ENCODE data around the gene ZNF594.
"Not testable (repeated sequence)": the region's sequence is repeated elsewhere in the genome, so short reads cannot be mapped to it uniquely, and the experiment has no call there.

Gene ZNF594

DNA sequence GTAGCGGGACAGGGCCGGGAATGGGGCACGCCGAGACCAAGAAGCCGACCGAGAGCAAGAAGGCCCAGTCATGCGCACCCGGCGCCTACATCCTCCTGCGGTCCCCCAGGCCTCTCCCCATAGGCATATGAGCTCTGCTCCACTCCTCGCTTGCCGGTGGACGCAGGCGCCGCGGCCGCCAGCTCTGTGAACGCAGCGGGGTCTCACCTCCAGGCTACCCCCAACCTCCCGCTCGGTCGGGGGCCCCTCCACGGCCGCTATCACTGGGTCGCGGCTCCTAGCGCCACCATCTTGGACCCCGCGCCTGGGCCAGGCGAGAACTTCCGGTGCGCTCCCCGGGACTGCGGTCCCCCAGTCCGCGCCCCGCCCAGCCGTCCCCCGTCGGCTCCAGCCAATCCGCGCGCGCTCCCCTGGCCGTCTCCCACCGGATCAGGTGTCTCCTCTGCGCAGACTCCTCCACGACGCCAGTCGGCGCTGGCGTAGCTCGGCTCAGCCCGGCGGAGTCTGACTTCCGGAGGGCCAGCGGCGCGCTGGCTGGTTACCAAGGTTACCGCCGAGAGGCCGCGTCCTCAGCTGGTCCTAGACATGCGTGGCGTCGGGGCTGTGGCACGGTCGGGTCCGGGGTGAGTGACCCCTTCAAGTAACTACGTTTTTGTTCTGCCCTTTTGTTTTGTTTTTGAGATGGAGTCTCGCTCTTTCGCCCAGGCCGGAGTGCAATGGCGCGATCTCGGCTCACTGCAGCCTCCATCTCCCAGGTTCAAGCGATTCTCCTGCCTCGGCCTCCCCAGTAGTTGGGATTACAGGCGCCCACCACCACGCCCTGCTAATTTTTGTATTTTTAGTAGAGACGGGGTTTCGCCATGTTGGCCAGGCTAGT, at the start of gene ZNF594:
Gene ZNF594 (minus strand): TSS at position 328 of the 877 bp plus-strand sequence. CDS start 7,612 bp downstream, outside the sequence.
- H3K27ac ChIP-seq, result no peak within 1 kb of the TSS
- TF ChIP-seq, protein P1, sequence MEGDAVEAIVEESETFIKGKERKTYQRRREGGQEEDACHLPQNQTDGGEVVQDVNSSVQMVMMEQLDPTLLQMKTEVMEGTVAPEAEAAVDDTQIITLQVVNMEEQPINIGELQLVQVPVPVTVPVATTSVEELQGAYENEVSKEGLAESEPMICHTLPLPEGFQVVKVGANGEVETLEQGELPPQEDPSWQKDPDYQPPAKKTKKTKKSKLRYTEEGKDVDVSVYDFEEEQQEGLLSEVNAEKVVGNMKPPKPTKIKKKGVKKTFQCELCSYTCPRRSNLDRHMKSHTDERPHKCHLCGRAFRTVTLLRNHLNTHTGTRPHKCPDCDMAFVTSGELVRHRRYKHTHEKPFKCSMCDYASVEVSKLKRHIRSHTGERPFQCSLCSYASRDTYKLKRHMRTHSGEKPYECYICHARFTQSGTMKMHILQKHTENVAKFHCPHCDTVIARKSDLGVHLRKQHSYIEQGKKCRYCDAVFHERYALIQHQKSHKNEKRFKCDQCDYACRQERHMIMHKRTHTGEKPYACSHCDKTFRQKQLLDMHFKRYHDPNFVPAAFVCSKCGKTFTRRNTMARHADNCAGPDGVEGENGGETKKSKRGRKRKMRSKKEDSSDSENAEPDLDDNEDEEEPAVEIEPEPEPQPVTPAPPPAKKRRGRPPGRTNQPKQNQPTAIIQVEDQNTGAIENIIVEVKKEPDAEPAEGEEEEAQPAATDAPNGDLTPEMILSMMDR (IDR thresholded peaks at IDR 0.05), result peak; percentile 10
- peaks cover 3% of the 10 kb centered on the region for H3K9me3 ChIP-seq
- H3K27me3 ChIP-seq, result no peaks in the 10 kb centered on the region
- peaks cover 4 to 11% of the 10 kb centered on the region in 2 experiments for H3K4me1 ChIP-seq (ENCODE audit: control insufficient read depth in 1 of 2, insufficient read depth in 1 of 2, low read depth in 1 of 2, low read length in 1 of 2)
- H3K36me3 ChIP-seq, result no peaks in the 10 kb centered on the region
- H3K4me3 ChIP-seq (ENCODE audit: low read depth in 1 of 2, low read length in 1 of 2), result peak within 1 kb of the TSS; percentile 59 to 75

DNA sequence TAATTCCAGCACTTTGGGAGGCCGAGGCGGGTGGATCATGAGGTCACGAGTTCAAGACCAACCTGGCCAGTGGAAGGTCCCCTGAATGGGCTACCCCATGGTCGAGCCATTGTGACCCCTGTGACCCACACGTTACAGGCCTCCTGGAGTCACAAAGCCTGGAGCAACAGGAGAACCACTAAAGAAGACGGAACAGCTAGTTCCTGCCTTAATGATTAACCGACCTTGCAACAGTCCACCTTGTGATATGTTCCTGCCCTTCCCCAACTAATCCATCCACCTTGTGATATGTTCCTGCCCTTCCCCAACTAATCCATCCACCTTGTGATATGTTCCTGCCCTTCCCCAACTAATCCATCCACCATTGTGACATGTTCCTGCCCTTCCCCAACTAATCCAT, 48.1 kb upstream of the ZNF594 start:
- not testable (repeated sequence) for H3K36me3 ChIP-seq; H3K4me3 ChIP-seq (ENCODE audit: low read depth in 1 of 2, low read length in 1 of 2); H3K27me3 ChIP-seq; H3K27ac ChIP-seq; H3K4me1 ChIP-seq (ENCODE audit: control insufficient read depth in 1 of 2, insufficient read depth in 1 of 2, low read depth in 1 of 2, low read length in 1 of 2); H3K9me3 ChIP-seq

DNA sequence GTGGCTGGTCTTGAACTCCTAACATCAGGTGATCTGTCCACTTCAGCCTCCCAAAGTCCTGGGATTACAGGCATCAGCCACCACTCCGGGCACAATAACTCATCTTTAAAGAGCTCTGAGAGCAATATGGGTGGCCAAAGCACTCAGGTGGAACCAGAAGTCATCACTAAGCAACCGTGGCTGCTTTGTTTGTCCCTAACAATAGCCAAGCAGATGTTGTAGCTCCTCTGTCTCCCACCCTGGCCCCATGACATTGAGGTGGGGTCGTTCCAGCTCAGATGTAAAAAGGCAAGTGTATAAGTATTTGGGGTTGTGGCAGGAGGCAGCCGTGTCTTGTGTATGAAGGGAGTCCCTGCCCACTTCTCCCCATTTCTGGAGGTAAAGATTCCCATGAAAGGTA, 46.7 kb upstream of the ZNF594 start:
- Histone ChIP-seq H3K4me3 (ENCODE audit: low read depth in 1 of 2, low read length in 1 of 2) (no peak overlapping the region), H3K27me3 (no peaks in the 10 kb centered on the region), H3K36me3 (no peaks in the 10 kb centered on the region), H3K4me1 (ENCODE audit: control insufficient read depth in 1 of 2, insufficient read depth in 1 of 2, low read depth in 1 of 2, low read length in 1 of 2) (no peaks in the 10 kb centered on the region), H3K27ac (no peak overlapping the region), H3K9me3 (no peaks in the 10 kb centered on the region)
- TF ChIP-seq, protein P1 (IDR thresholded peaks at IDR 0.05), result no peak

DNA sequence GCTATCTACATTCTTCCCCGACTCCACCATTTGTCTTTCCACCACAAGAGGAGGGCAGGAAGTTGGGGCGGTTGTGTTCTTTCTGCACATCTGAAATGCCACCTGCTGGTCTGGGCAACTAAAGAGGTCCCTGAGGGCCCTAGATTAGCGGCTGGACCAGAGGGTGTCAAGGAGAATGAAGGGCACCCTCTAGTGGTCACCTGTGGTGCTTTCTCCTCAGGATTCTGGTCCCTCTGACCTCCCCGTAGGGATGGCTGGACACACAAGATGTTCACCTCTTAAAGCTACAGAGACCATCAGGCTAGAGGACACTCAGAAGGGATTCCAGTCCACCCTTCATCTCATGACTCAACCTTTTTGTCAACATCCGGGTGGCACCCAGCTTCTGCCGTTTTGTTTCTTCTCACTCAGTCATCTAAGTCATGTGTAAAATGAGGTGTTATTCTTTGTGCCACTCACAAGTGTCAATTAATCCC, 45.9 kb upstream of the ZNF594 start:
- H3K27ac ChIP-seq, result no peak overlapping the region
- H3K27me3 ChIP-seq, result no peaks in the 10 kb centered on the region
- no peaks in the 10 kb centered on the region for H3K36me3 ChIP-seq
- no peak overlapping the region for H3K4me3 ChIP-seq (ENCODE audit: low read depth in 1 of 2, low read length in 1 of 2)
- no peaks in the 10 kb centered on the region for H3K9me3 ChIP-seq
- H3K4me1 ChIP-seq (ENCODE audit: control insufficient read depth in 1 of 2, insufficient read depth in 1 of 2, low read depth in 1 of 2, low read length in 1 of 2), result no peaks in the 10 kb centered on the region
- TF ChIP-seq, protein P1 (IDR thresholded peaks at IDR 0.05), result peak; percentile 57

DNA sequence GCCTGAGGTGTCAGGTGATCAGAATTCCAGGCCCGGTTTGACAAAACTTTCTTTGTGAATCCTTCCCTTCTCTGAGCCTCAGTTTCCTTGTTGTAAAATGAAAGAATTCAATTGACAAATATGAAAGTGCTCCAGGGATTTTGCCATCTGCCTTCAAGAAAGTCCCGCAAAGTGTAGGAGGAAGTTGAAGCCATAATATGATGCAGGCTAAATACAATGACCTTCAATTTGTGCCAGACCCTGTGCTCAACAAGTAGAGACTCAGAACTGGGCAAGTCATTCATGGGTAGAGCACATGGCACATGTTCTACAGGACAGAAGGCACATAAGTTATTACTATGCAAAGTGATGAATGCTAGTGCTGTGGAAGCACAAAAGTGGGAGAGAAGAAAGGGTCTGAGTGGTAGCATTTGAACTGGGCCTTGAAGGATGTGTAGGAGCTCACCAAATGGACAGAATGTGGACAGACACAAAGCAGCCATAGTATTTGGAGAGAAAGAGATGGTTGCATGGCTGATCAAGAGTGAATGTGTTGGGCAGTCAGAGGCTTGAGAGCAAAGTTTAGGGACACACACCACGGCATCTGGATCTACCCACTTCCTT, 45.4 kb upstream of the ZNF594 start:
- Histone ChIP-seq H3K27me3 (no peaks in the 10 kb centered on the region), H3K27ac (no peak overlapping the region), H3K4me3 (ENCODE audit: low read depth in 1 of 2, low read length in 1 of 2) (no peak overlapping the region), H3K36me3 (no peaks in the 10 kb centered on the region), H3K9me3 (no peaks in the 10 kb centered on the region), H3K4me1 (ENCODE audit: control insufficient read depth in 1 of 2, insufficient read depth in 1 of 2, low read depth in 1 of 2, low read length in 1 of 2) (no peaks in the 10 kb centered on the region)
- TF ChIP-seq, protein P1 (IDR thresholded peaks at IDR 0.05), result no peak
